Measurements from ENCODE around the gene CTNNA2. TPM values are rescaled to one million over a fixed set of nuclear protein-coding genes. Genes with fewer than 3 reads are reported as not detected.

The CTNNA2 gene
- total and polyA plus RNA-seq, 2 of the 8 experiments (the other 6 are each of a cell fraction or from before 2014, with no cell fraction given), result 3.9 to 9.0 TPM

- Histone ChIP-seq H2AK5ac (ENCODE audit: low read depth, low read length) (no peak overlapping the region), H3K27ac (ENCODE audit: low read depth, low read length) (no peak overlapping the region), H3K4me2 (ENCODE audit: insufficient read depth in 1 of 2, low read depth in 2 of 2, low read length in 2 of 2) (no peak overlapping the region), H3K79me1 (ENCODE audit: low read depth, low read length) (no peaks in the 10 kb centered on the region), H3K18ac (ENCODE audit: extremely low read depth, low read length) (no peak overlapping the region), H3K4me3 (ENCODE audit: extremely low read depth in 1 of 4, insufficient read depth in 2 of 4, low read depth in 3 of 4, low read length in 4 of 4) (no peak overlapping the region), H4K20me1 (replicated peaks in 1 of 2; ENCODE audit: control insufficient read depth in 1 of 2, insufficient read depth in 2 of 2, low read length in 2 of 2) (no peaks in the 10 kb centered on the region), H3K4ac (replicated peaks; ENCODE audit: insufficient read length, low read depth, low read length) (no peak overlapping the region), H2BK12ac (ENCODE audit: low read depth, low read length) (no peak overlapping the region), H3K23ac (ENCODE audit: insufficient read length) (no peak overlapping the region), H3K23me2 (ENCODE audit: low read depth, low read length) (no peaks in the 10 kb centered on the region), H3K79me2 (ENCODE audit: control insufficient read depth in 1 of 2, insufficient read depth in 2 of 2, low read length in 2 of 2) (no peaks in the 10 kb centered on the region), H3K9me3 (ENCODE audit: insufficient read depth in 2 of 2, low read depth in 1 of 2, low read length in 1 of 2) (no peaks in the 10 kb centered on the region), H4K91ac (replicated peaks; ENCODE audit: insufficient read length, low read length) (no peak overlapping the region), H2BK5ac (ENCODE audit: low read depth, low read length) (no peak overlapping the region), H3K27me3 (replicated peaks in 1 of 4; ENCODE audit: control insufficient read depth in 3 of 4, extremely low read depth in 1 of 4, insufficient read depth in 3 of 4, low read length in 3 of 4) (no peaks in the 10 kb centered on the region), H2BK120ac (replicated peaks; ENCODE audit: low read depth, low read length) (no peak overlapping the region), H3K36me3 (ENCODE audit: control insufficient read depth in 2 of 4, insufficient read depth in 4 of 4, low read length in 3 of 4) (no peaks in the 10 kb centered on the region), H3K9ac (replicated peaks in 1 of 4; ENCODE audit: extremely low read depth in 1 of 4, low read depth in 3 of 4, low read length in 3 of 4) (no peak overlapping the region), H3K14ac (ENCODE audit: insufficient read length) (no peak overlapping the region), H2BK20ac (ENCODE audit: low read length) (no peak overlapping the region), H2BK15ac (ENCODE audit: low read length) (no peak overlapping the region), H3K4me1 (replicated peaks in 1 of 4; ENCODE audit: control insufficient read depth in 3 of 4, insufficient read depth in 4 of 4, low read length in 3 of 4) (no peaks in the 10 kb centered on the region), H4K5ac (ENCODE audit: insufficient read length, low read depth, low read length) (no peak overlapping the region), H3K56ac (replicated peaks; ENCODE audit: insufficient read length, low read depth, low read length) (no peak overlapping the region), H4K8ac (ENCODE audit: extremely low read depth, insufficient read depth, low read length) (no peak overlapping the region), H2AFZ (ENCODE audit: low read length) (no peak overlapping the region)
- no peak for TF ChIP-seq CHD2 (IDR thresholded peaks at IDR 0.05; ENCODE audit: low read length)
- POLR2A ChIA-PET (ENCODE audit: partially characterized antibody), result no interaction called here
- CTCF ChIA-PET (ENCODE audit: partially characterized antibody), result interaction anchor here (0.7 kb wide), 1 partner anchor 499 kb away, joined by 3 read pairs; no protein-coding TSS in a partner anchor
- FAIRE-seq (no peak), DNase-seq (ENCODE audit: low read depth in 1 of 2, low spot score in 2 of 2) (no peak)
- 92% methylated on average over 4 of the region's 4 CpGs; no CpG with 5 or more reads in 1 of the 2 experiments for WGBS, 2 experiments (ENCODE audit: extremely low coverage in 1 of 2, insufficient coverage in 1 of 2, insufficient read length in 1 of 2, insufficient replicate concordance in 2 of 2, low coverage in 1 of 2, low lambda C conversion rate in 2 of 2, missing lambda C conversion rate in 1 of 2)
Measured at GRCh38 chr2:79576451-79576850, 63.6 kb downstream of the CTNNA2 start.

Measured in H1 (cell line).